IMR-90 (cell line): ENCODE data around the gene SIGLEC9. TPM values are rescaled to one million over a fixed set of nuclear protein-coding genes. Genes with fewer than 3 reads are reported as not detected.

Experiments
- ATAC-seq: fragments of 200-7000 bp; cut with Tn5 transposase; 2 replicates; pipeline ENCODE4 v1.9.1; 2020; ENCODE audit warnings: low read depth, mild to moderate bottlenecking, moderate library complexity
- BruUV-seq: library from RNA; stranded (reverse); fragments of 400-500 nt; replicated peaks from 2 replicates; lab custom pipeline; 2021; lab: Mats Ljungman, UMichigan
- CTCF ChIA-PET: fragments of 300-600 bp; formaldehyde crosslinking; extraction: SDS; loops from one replicate; lab custom pipeline; 2021; ENCODE audit warnings: antibody characterized with exemption; lab: Yijun Ruan, JAX
- POLR2A ChIA-PET: fragments of 300-600 bp; sonication (Branson Sonifier 250); formaldehyde crosslinking; loops from one replicate; lab custom pipeline; 2022; ENCODE audit warnings: antibody characterized with exemption; ENCODE audit not compliant: unreplicated experiment; lab: Charles Lee
- DNase-seq: peaks from one replicate; pipeline ENCODE4 v3.0.0; 2013
- H2AFZ ChIP-seq: replicated peaks from 2 replicates; pipeline ENCODE3; 2013; ENCODE audit warnings: low read length, mild to moderate bottlenecking; ENCODE audit not compliant: poor library complexity
- H2AK5ac ChIP-seq: 2 replicates; pipeline ENCODE4 v1.6.1; 2013; ENCODE audit warnings: low read depth, low read length, inconsistent platforms
- H2AK9ac ChIP-seq: replicated peaks from 2 replicates; pipeline ENCODE3; 2013; ENCODE audit warnings: mild to moderate bottlenecking, low read depth, low read length, moderate library complexity; ENCODE audit not compliant: poor library complexity
- H2BK120ac ChIP-seq: 2 replicates; pipeline ENCODE4 v1.6.1; 2013; ENCODE audit warnings: low read depth, low read length, inconsistent platforms
- H2BK15ac ChIP-seq: 3 replicates; pipeline ENCODE4 v1.6.1; 2013; ENCODE audit warnings: low read depth, low read length, inconsistent platforms
- H2BK20ac ChIP-seq: 2 replicates; pipeline ENCODE4 v1.6.1; 2013; ENCODE audit warnings: low read depth, mild to moderate bottlenecking, inconsistent platforms, low read length, moderate library complexity
- H2BK5ac ChIP-seq: 2 replicates; pipeline ENCODE4 v1.6.1; 2013; ENCODE audit warnings: mild to moderate bottlenecking, low read depth, low read length, inconsistent platforms; ENCODE audit not compliant: poor library complexity, severe bottlenecking
- H3K14ac ChIP-seq: replicated peaks from 2 replicates; pipeline ENCODE4 v1.6.1; 2013; ENCODE audit warnings: low read depth, low read length, inconsistent platforms
- H3K18ac ChIP-seq: 2 replicates; pipeline ENCODE4 v1.6.1; 2013; ENCODE audit warnings: low read depth, low read length, control low read depth
- H3K23ac ChIP-seq: 2 replicates; pipeline ENCODE4 v1.6.1; 2013; ENCODE audit warnings: low read depth, low read length, inconsistent platforms
- H3K27ac ChIP-seq: 2 replicates; pipeline ENCODE4 v1.5.1; 2013; ENCODE audit warnings: mild to moderate bottlenecking, control low read depth, low read length; ENCODE audit not compliant: insufficient read depth
- H3K27me3 ChIP-seq: 2 replicates; pipeline ENCODE4 v1.6.1; 2013; ENCODE audit warnings: low read length; ENCODE audit not compliant: control insufficient read depth, insufficient read depth
- H3K36me3 ChIP-seq: 2 replicates; pipeline ENCODE4 v1.6.1; 2013; ENCODE audit warnings: low read length, mixed read lengths; ENCODE audit not compliant: control insufficient read depth, insufficient read depth
- H3K4ac ChIP-seq: 2 replicates; pipeline ENCODE4 v1.6.1; 2013; ENCODE audit warnings: low read depth, low read length, inconsistent platforms
- H3K4me1 ChIP-seq: 2 replicates; pipeline ENCODE4 v1.6.1; 2013; ENCODE audit warnings: low read length, mixed read lengths; ENCODE audit not compliant: control insufficient read depth, insufficient read depth
- H3K4me2 ChIP-seq: 2 replicates; pipeline ENCODE4 v1.6.1; 2013; ENCODE audit warnings: low read depth, mild to moderate bottlenecking, control low read depth, low read length, moderate library complexity
- H3K4me3 ChIP-seq: 2 replicates; pipeline ENCODE4 v1.5.1; 2013; ENCODE audit warnings: low read depth, mild to moderate bottlenecking, control low read depth, low read length, moderate library complexity; ENCODE audit not compliant: insufficient read depth
- H3K56ac ChIP-seq: 2 replicates; pipeline ENCODE4 v1.6.1; 2013; ENCODE audit warnings: low read length, inconsistent platforms; ENCODE audit not compliant: insufficient read depth; ENCODE audit errors: extremely low read depth
- H3K79me1 ChIP-seq, 2 experiments: 2 replicates each; pipeline ENCODE4 v1.6.1; 2013; ENCODE audit warnings: low read length in 2 of 2, inconsistent platforms in 1 of 2, low read depth in 1 of 2
- H3K9ac ChIP-seq: 2 replicates; pipeline ENCODE4 v1.6.1; 2013; ENCODE audit warnings: low read depth, low read length, control low read depth
- H3K9me1 ChIP-seq: 2 replicates; pipeline ENCODE4 v1.6.1; 2013; ENCODE audit warnings: low read length, inconsistent platforms; ENCODE audit not compliant: insufficient read depth
- H3K9me3 ChIP-seq: 2 replicates; pipeline ENCODE4 v1.6.1; 2013; ENCODE audit warnings: low read length; ENCODE audit not compliant: control insufficient read depth, insufficient read depth
- H4K20me1 ChIP-seq: 2 replicates; pipeline ENCODE4 v1.6.1; 2013; ENCODE audit warnings: low read length, inconsistent platforms; ENCODE audit not compliant: insufficient read depth
- H4K5ac ChIP-seq: 2 replicates; pipeline ENCODE4 v1.6.1; 2013; ENCODE audit warnings: mild to moderate bottlenecking, low read depth, low read length, control low read depth
- H4K8ac ChIP-seq, 2 experiments: 2 replicates each; pipeline ENCODE4 v1.6.1; 2013; ENCODE audit warnings: low read depth in 2 of 2, low read length in 2 of 2, control low read depth in 1 of 2, inconsistent platforms in 1 of 2
- H4K91ac ChIP-seq: 2 replicates; pipeline ENCODE4 v1.6.1; 2013; ENCODE audit warnings: low read depth, low read length, inconsistent platforms; ENCODE audit not compliant: insufficient read depth
- MXI1 ChIP-seq: IDR thresholded peaks from 2 replicates; pipeline ENCODE4 v1.6.1; 2012; ENCODE audit warnings: low read depth, mild to moderate bottlenecking, low read length, moderate library complexity, borderline replicate concordance
- RCOR1 ChIP-seq: IDR thresholded peaks from 2 replicates; pipeline ENCODE4 v1.6.1; 2012; ENCODE audit warnings: mild to moderate bottlenecking, low read length, improper control_type of control experiment; ENCODE audit not compliant: insufficient replicate concordance
- USF2 ChIP-seq: fragments of 150-350 bp; IDR thresholded peaks from 2 replicates; pipeline ENCODE4 v1.6.1; 2017; ENCODE audit warnings: mild to moderate bottlenecking, antibody characterized with exemption, low read length, low read depth
- WGBS, 2 experiments: methylation state at CpG; one replicate each; pipeline versions ENCODE4 v1.1.5 to v1.1.7; 2013; ENCODE audit warnings: missing lambda C conversion rate in 2 of 2; ENCODE audit not compliant: insufficient read length in 1 of 2; ENCODE audit errors: extremely low coverage in 2 of 2; 5-methylcytosine and 5-hydroxymethylcytosine counted together
- dilution Hi-C: fragments of 300-500 bp; cut with HindIII; formaldehyde crosslinking; loops from one replicate; pipeline ENCODE4 v1.14.3; 2018; ENCODE audit warnings: low sequenced_read_pairs; ENCODE audit not compliant: unreplicated experiment
- in situ Hi-C: fragments of 300-500 bp; cut with MboI; formaldehyde crosslinking; loops from 3 replicates; pipeline ENCODE4 v1.14.3; 2019; ENCODE audit warnings: low sequenced_read_pairs, inconsistent platforms, mixed read lengths
- intact Hi-C: fragments of 100-400 bp; cut with micrococcal nuclease; formaldehyde crosslinking; loops from 2 replicates; pipeline ENCODE4 v1.10.0; 2022
- polyA plus RNA-seq, 3 experiments: library from polyadenylated mRNA; depleted of rRNA; stranded (reverse); fragments of >200 nt; gene quantifications; 2 replicates each; pipeline ENCODE4 v1.2.3, GENCODE V29; 2012; ENCODE audit warnings: low replicate concordance in 1 of 3
- total RNA-seq: library from RNA; depleted of rRNA; stranded (reverse); fragments of >200 nt; gene quantifications from 2 replicates; pipeline ENCODE4 v1.2.3, GENCODE V29; 2012

Gene SIGLEC9
- total and polyA plus RNA-seq, 2 of the 4 experiments (the other 2 are of a cell fraction), result 0.03 TPM; not detected in 1

GRCh38 chr19:51172223-51172622 lies 47.5 kb downstream of the SIGLEC9 start:
- DNase-seq (no peak), ATAC-seq (no peak)
- no peak overlapping the region for H2BK5ac ChIP-seq
- H3K9ac ChIP-seq, result no peak overlapping the region
- no peak overlapping the region for H3K18ac ChIP-seq
- in situ Hi-C loops (loop anchor here (10.0 kb wide), 1 partner anchor 137 kb away; the partner anchor contains the start of gene KLK12), intact Hi-C loops (no loop called here), dilution Hi-C loops (no loop called here)
- POLR2A ChIA-PET, result no interaction called here
- no peaks in the 10 kb centered on the region for H3K9me3 ChIP-seq
- H3K27me3 ChIP-seq, result no peaks in the 10 kb centered on the region
- H2AFZ ChIP-seq, result no peak overlapping the region
- H3K36me3 ChIP-seq, result no peaks in the 10 kb centered on the region
- H3K4me2 ChIP-seq, result no peak overlapping the region
- no peaks in the 10 kb centered on the region for H3K4me1 ChIP-seq
- H2BK120ac ChIP-seq, result no peak overlapping the region
- CTCF ChIA-PET, result no interaction called here
- H4K5ac ChIP-seq, result no peak overlapping the region
- no peak overlapping the region for H2BK15ac ChIP-seq
- no peak overlapping the region for H4K8ac ChIP-seq
- H3K27ac ChIP-seq, result no peak overlapping the region
- H2AK5ac ChIP-seq, result no peak overlapping the region
- H3K23ac ChIP-seq, result no peak overlapping the region
- no peak for TF ChIP-seq MXI1
- TF ChIP-seq RCOR1, result no peak
- no peak for TF ChIP-seq USF2
- H3K56ac ChIP-seq, result no peak overlapping the region
- H3K14ac ChIP-seq, result no peak overlapping the region
- no peak overlapping the region for H4K91ac ChIP-seq
- no CpG with 5 or more reads among the region's 2 CpGs for WGBS, 2 experiments
- no TSS peak for BruUV-seq
- H2BK20ac ChIP-seq, result no peak overlapping the region
- H3K4ac ChIP-seq, result no peak overlapping the region
- H3K79me1 ChIP-seq, result no peaks in the 10 kb centered on the region
- no peak overlapping the region for H2AK9ac ChIP-seq
- H4K20me1 ChIP-seq, result no peaks in the 10 kb centered on the region
- H3K4me3 ChIP-seq, result no peak overlapping the region
- no peaks in the 10 kb centered on the region for H3K9me1 ChIP-seq
